SK-MEL-5 (cell line): ENCODE results near the gene MYF6. TPM values are rescaled to one million over a fixed set of nuclear protein-coding genes. Genes with fewer than 3 reads are reported as not detected.

ENCODE experiments used
- DNase-seq: peaks from one replicate; pipeline ENCODE4 v3.0.0-alpha.2; 2016; ENCODE audit warnings: low read depth, low spot score
- in situ Hi-C: cut with HindIII; loops from 2 replicates; pipeline ENCODE4 v1.10.0; 2016; ENCODE audit warnings: low sequenced_read_pairs, high pct_unique_total_duplicates, low pct_unique_long_range_greater_than_20kb
- total RNA-seq: library from RNA; depleted of rRNA; stranded (reverse); fragments of >200 nt; shearing (Covaris generic); gene quantifications from 2 replicates; pipeline ENCODE4 v1.2.3, GENCODE V29; 2014

MYF6 gene
- total RNA-seq, 1 experiment from 2014 or later: not detected

DNA sequence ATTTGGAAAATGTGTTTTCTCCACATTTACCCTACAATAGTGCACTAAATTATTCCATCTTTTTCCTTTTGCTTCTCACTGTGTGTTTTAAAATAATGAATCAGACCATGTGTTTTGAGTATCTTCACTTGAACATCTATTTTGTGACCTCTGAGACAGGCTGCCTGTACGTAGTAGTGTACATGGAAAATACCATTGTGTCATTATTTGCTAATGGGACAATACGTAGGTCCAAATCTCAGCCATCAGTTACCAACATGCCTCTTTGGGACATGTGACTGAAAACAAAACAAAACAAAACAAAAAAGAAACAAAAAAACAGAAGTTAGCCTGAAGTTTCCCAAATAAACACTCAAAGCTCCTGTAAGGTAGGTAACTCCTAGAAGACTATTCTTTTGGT, 7.1 kb upstream of the MYF6 start:
- in situ Hi-C loops: no loop called here
- no peak for DNase-seq

DNA sequence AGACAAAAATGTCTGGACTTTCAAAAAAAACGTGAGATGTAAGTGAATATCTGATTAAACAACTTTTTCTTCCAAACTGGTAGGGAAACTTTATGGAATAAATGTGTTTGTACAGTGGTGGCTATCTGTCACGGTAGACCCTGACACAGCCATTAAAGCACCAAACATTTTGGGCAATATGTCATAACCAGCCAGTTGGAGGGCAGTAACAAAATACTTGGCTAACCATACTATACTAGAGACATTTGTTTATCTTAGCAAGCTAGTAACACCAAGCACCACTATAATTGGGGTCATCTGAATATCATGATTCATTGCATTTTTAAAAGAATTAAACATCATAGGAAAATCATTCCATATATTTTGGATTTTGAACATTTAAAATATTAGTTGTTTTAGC, 6.0 kb upstream of the MYF6 start:
- in situ Hi-C loops: no loop called here
- DNase-seq: no peak

DNA sequence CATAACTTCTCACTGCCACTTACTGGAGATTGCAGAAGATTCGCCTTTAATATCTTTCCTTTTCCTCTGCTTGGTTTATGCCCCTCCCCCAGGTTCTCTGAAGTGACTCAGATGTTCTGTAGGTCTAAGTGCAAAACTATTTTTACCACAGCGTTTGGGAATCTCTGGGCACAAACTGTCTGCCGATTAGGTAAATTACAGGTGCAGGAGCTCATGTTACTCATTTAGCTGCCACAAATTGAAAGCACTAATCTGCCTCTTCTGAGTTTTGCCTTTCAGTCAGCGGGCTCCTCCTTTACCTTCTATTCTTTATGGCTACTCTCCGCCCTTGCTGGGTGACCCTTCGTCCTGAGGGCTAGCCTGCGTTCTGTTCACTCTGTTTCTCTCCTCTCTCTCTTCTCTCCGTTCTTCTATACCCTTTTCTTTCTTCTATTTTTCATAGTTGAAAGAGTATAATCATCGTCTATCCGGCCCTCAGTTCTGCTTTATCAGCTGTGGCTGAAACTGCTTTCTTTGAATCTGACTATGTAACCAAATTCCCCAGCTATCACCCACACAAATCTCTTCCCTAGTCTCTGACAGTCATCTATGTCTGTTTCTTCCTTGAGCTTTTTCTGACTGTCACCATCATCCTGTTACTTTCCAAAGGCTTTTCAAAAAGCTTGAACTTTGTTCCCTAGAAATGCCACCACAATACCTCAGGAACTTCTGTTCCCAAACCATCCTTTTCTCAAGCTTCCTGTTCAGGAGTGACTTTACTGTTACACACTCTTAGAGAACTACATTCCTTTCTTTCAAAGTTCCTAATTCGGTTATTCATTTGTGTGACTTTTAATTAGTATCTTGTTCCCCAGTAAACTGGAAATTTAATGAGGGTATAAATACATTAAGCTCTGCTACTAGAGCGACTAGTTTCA, 4.3 kb upstream of the MYF6 start:
- no peak for DNase-seq
- in situ Hi-C loops: no loop called here

DNA sequence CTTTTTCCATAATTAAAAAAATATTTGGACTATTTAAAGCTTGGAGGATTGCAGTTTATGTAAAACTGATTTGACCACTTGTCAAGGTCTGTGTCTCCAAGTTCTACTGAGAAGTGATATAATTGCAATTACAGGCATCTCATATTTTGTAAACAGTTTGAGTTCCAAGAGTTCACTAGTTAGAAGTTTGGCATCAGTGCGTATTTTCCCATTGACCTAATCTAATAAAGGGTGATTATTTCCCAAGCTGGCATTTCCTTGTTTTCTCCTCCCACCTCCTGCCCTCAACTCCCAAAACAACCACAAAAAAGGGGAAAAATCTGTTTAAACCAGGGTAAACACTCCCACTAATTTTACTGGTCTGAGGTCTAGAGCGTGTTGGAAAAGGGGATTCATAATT, 3.0 kb upstream of the MYF6 start:
- DNase-seq: no peak
- in situ Hi-C loops: no loop called here

DNA sequence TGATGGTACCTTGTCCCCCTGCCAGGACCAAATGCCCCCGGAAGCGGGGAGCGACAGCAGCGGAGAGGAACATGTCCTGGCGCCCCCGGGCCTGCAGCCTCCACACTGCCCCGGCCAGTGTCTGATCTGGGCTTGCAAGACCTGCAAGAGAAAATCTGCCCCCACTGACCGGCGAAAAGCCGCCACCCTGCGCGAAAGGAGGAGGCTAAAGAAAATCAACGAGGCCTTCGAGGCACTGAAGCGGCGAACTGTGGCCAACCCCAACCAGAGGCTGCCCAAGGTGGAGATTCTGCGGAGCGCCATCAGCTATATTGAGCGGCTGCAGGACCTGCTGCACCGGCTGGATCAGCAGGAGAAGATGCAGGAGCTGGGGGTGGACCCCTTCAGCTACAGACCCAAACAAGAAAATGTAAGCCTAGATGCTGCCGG, 410 bp downstream of the MYF6 start:
- no peak for DNase-seq
- in situ Hi-C loops: no loop called here

- in situ Hi-C loops: no loop called here
- no peak for DNase-seq
Measured at GRCh38 chr12:80708259-80708974, 983 bp downstream of the MYF6 start.

DNA sequence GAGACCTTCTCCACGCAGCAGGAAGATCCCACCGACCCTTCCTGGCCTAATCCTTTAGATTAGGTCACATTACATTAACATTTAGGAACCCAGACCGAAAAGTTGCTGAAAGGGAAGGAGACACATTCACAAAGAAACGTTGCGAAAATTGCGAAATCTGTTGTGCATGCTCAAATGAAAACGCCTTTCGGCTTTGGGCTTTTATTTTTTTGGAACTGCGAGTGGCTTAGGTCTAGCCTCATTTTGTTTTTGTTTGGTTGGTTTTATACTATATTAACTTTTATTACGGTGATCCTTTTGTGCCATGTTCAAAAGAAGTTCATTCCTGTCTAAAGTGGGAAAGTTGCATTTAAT, 1.5 kb downstream of the MYF6 start:
- in situ Hi-C loops: no loop called here

DNA sequence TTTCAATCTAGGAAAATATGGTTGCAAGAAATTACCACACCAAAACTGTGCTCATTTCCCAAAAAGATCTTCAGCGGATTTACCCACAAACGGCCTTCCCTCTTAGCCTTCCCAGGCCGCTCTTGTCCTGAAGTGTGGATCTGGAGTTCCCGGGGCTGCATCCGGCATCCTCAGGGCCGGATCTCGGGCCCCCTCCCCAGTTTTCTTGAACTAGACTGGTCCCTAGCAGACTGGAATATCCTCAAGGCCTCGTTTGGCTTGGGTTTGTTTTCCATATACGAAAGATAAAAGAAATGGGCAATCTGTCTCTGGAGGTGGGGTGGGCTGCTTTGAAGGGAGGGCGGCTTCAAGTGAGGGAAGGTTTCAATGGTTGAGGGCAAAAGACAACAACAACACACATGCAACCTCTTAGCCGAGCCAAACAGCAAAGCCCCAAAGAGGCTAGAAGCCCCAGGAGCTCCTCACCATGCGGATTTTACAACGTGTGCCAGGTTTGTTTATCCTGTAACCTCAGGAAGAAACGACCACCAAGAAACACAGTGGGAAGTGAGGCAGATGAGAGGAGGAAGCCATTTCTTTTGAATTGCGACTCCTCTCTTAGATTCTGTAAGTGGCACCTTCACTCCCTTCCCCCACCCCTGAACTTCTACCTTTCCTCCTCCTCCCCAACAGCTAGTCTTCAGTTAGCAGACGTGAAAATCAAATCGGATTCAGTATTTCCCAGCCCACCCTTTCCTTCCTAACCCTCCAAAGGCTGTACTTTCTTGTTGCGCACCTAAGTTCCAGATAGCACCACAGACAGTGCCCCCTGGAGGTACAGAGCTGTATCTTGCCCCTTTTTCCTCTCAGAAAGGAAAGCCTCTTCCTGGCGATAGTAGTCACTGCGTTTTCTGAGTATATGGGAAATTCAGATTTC, 2.6 kb downstream of the MYF6 start:
- in situ Hi-C loops: no loop called here
- peak; percentile 53 for DNase-seq

More for the DNA sequence above, 1.5 kb downstream of the MYF6 start:
- DNase-seq: no peak

GRCh38 chr12:80710727-80711449, 3.5 kb downstream of the MYF6 start:
- no peak for DNase-seq
- in situ Hi-C loops: no loop called here

- in situ Hi-C loops: no loop called here
- no peak for DNase-seq
Measured at GRCh38 chr12:80711866-80712265, 4.4 kb downstream of the MYF6 start.

DNA sequence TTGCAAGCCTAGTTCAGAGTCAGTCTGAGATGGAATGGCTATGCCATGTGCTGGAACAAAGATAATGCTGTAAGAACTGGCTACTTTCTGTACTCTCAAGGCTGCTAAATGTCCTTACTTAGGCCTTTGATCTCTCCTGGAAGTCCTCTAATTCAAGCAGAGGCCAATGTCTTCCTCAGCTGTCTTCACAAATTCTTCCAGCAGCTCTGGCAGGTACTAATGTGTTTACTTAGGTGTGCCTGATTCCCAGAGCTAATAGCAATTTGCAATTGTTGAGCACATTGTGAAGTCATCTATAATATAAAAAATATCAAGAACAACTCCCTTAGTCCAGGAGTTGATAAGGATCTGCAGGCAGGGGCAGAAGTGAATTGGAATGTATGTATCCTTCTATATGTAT, 5.4 kb downstream of the MYF6 start:
- DNase-seq: no peak
- in situ Hi-C loops: no loop called here

- no peak for DNase-seq
- in situ Hi-C loops: no loop called here
Measured at GRCh38 chr12:80713419-80713818, 6.0 kb downstream of the MYF6 start.

- no peak for DNase-seq
- in situ Hi-C loops: no loop called here
Measured at GRCh38 chr12:80714055-80714454, 6.6 kb downstream of the MYF6 start.

GRCh38 chr12:80714846-80715245, 7.4 kb downstream of the MYF6 start:
- in situ Hi-C loops: no loop called here
- DNase-seq: no peak

DNA sequence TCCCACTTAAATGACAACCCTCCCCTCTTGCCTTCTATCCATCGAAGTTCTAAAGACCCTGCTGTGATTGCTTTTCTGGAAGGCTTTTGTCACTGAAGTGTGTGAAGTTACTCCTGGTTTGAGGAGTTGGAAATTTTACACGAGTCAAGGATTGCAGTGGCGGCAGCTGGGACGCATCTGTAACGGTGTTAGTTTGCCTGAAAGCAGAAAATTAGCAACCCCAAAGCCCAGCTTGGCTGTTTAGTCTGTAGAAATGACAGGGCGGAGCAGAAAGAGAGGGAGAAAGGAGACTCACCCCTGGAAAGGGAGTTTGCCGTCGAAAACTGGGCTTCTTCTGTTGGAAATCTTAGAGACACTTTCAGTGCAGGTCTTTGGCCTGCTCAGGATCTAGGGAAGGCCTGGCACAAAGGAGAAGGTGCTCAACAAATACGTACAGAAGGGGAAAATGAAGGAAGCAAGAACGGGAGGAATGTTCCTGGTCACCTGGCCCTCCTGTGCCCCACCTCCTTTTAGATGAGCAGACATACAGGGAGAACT, 8.3 kb downstream of the MYF6 start:
- no peak for DNase-seq
- in situ Hi-C loops: no loop called here

- no peak for DNase-seq
- in situ Hi-C loops: no loop called here
Measured at GRCh38 chr12:80716696-80717469, 9.4 kb downstream of the MYF6 start, which contains the start of gene MYF5. Gene MYF5 (plus strand): TSS chr12:80716912. CDS start chr12:80717064, 152 bp downstream.
